Stimulated activated CD4-positive, alpha-beta T cell treated with anti-CD3 and anti-CD28 coated beads, Interleukin-1b, Interleukin-23, amount 100 ng/mL, for 1 hour (primary cell): ENCODE results near the gene RAPGEF3.

Experiments
- DNase-seq, 2 donors: peaks; one replicate each; pipeline ENCODE4 v3.0.0-alpha.2; 2020; ENCODE audit warnings: low read depth in 2 of 2

The RAPGEF3 gene

DNA sequence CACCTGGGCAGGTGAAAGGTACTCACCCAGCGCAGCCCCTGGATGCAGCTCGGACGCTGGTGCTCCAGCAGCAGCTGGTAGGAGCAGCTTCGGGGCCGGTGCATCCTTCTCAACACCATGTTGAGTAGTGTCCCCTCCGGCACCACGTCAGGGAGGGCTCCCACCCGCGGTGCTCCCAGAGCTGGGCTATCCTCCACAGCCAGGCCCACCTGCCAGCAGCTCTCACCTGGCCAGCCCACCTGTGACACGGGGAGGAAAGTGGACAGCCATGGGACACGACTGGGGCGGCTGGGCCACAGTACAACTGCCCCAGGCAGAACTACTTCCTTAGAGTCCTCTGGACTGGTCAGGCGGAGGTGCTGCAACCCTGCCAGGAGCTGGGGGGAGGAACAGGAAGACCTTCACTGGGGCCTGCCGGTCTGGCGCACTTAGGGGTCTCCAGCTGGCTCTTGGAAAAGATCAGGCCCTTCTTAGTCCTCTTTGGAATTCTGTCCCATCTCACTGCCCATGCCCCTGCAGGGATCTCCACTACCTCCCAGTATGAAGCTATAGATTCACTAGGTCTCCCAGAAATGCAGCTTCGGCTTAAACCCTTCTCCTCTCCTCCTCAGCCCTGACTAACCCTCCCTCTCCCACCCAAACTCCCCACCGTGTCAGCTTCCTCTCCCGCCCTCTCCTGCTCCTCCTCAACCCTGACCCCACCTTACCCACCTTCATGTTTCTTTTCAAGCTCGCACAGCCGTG, 668 bp downstream of the RAPGEF3 start:
- DNase-seq = no peak

DNA sequence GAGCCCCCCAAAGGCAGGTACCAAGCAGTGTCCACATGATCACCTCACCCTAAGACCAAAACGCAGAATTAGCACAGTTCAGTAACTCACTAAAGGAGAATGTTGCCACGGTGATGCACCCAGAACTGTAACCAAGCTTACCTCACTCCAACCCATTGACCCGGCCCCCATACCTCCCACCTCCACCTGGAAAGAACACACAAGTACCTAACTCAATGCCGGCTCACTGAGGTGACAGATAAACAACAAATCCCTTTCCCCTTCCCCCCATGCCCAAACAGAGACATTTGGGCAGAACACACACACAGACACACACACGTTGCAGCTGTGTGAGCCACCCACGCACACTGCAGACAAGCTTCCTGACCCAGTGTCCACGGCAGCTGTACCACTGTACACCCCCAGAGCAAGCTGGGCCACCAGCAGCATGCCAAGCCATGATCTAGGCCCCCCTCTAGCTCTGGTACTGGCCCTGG, 1.3 kb downstream of the RAPGEF3 start:
- DNase-seq = no peak

DNA sequence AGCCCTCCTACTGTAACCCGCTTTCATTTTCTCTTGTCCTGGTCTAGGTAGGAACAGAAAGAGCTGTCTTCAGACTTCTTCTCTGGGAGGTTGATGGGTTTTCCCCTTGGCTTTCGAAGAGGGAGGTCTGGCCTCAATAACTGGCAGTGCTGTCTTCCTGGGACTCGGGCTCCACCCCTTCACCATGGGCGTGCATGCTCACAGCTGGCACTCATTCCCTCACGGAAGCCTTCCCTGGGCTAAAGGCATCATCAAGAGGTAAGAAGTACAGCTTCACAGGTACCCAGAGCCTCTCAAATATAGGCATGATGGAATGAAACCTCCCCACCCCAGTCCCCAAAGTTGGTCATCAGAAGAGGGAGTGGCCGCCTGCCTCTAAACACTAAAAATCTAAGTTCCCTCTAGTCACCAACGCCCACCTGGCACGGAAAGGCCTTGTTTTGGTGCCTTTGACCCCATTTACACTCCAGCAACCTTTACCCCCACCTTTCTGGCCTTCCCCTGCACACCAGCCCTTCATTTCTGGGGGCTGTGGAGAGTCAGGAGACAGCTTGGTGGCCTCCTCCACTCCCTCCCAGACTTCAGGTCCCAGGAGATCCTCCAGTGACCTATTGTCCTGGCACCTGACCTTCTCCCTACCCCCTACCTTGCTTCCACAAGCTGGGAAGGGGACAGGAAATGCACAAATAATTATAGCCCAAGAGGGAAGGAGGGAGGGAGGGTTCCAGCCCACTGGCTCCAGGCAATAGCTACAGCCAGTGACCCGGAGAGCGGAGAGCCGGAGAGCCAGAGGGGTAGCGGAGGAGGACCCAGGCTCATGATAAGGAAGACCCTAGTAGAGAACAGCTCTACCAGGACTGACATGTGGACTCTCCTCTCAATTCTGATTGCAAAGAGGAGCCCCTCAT, 2.8 kb downstream of the RAPGEF3 start:
- no peak for DNase-seq

DNA sequence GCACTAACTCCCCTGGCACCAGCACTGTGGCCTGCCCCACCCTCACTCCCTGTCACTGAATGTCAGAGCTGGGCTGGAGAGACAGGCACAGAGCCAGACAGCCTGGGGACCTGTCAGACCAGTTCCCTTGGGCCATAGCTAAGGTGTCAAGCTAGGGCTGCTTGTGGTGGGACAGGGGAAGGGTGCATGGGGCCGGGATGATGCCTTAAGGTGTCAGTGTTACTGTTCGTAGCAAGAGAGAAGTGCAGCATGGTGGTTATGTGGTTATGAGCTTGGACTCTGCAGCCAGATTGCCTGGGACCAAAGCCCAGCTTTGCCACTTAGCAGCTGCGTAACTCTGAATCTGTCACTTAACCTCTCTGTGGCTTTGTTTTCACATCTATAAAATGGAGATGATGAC, 3.8 kb downstream of the RAPGEF3 start:
- DNase-seq = no peak

DNA sequence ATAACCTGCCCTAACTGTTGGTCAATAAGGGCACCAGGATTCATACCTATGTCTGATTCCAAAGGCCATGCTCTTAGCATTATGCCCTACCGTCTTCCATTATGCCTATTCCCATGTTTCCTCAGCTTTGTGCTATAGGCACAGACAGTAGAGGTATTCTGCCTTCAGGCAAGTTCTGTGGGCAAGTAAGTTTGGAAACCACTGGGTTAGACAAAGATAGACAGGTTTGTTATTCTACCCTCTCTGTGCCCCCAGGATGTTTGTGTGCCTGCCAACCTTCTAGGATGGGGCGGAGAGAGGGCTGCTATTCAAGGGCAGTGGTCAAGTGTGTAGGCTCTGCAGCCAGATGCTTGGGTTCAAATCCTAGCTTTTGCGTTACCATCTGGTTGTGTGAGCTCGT, 4.6 kb downstream of the RAPGEF3 start:
- no peak for DNase-seq

DNA sequence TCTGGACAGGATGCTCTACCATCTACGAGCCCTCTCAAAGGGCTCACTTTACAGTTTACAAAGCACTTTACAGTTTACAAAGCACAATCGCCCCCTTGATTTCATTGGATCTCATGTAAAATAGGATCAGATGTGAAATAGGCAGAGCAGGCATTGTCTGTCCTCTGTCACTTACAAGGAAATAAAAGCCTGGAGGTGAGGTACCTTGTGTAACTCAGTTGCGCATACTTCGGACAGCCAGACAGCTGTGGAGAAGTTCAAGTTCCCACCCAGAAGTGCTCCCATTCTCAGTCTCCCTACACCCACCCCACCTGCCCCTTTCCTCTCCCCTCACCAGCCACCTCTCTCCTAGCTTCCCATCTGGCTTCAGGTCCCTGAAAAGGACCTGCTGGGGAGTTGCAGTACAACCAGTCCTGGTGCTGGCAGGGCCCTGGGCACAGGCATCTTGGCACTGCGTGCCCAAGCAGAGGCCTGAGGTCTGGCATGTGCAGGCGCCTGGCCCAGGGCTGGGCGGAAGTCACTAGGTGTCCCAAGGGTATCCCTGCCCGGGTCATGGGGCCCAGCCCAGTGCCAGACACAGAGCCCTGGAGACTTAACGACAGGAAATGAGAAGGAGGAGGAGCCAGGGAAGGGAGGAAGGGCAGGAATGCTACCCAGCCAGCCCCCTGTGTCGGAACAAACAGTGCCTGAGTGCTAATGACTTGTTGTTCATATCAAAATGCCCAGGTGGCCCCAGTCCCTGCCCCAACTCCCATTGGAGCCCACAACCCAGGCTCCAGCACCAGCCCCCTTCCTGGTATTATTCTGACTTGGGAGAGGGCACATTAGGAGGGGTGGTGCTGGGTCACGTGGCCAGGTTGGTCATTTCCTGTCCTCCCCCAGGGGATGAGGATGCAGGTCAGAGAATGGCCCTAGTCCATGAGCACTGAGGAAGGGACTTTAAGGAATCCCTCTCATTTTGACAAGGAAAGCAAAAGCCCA, 5.4 kb downstream of the RAPGEF3 start:
- DNase-seq = no peak

DNA sequence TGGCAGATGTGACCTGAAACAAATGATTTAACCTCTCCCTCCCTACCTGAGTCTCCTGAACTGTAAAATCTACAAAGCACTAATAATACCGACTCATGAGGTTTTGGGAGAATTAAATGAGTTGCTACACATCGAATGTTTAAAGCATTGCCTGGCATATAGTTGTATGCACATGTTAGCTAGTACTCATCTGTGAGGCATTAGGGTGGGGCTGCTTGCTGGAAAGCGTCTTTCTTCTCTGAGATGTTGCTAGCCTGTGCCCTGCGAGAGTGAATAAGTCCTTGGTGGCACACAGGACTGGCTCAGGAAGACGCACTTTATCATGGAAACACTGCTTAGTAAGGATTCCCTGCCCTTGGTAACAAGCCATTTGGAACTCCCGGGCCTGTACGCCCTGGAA, 6.1 kb downstream of the RAPGEF3 start:
- no peak for DNase-seq

DNA sequence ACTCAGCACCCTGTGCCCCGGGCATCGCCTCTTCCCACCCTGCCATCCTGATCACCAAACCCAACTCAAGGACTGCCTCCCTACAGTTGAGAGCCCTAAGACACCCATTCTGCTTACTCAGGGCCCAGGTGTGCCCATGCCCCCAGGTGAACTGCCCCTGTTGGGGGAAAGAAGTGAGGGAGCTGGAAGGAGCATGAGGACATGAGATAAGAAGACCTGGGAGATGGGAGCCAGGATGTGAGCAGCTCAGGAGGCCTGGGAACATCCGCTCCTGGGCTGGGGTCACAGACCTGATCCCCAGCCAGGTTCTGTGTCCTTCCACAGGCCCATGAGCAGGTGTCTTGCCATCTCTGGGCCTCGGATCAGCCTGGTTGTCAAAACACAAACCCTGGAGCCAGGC, 6.6 kb downstream of the RAPGEF3 start:
- DNase-seq = no peak

DNA sequence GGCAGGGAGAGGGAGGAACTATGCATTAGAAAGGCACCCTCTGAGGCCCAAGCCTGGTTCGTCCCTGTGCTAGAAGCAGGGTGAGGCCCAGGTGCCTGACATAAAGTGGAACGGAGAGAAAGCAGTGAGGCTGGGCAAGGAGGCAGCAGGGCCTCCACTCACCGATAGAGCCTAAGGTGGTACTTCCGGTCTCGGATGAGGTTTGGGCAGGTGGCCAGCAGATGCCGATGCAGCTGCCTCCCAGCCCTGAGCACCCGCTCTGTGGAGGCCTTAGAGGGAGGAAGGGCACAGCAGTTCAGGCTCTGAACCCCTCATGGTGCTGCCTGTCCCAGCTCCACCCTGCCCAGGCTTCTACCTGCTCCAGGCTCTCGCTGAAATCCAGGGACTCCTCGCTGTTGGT, 7.1 kb downstream of the RAPGEF3 start:
- DNase-seq = no peak

DNA sequence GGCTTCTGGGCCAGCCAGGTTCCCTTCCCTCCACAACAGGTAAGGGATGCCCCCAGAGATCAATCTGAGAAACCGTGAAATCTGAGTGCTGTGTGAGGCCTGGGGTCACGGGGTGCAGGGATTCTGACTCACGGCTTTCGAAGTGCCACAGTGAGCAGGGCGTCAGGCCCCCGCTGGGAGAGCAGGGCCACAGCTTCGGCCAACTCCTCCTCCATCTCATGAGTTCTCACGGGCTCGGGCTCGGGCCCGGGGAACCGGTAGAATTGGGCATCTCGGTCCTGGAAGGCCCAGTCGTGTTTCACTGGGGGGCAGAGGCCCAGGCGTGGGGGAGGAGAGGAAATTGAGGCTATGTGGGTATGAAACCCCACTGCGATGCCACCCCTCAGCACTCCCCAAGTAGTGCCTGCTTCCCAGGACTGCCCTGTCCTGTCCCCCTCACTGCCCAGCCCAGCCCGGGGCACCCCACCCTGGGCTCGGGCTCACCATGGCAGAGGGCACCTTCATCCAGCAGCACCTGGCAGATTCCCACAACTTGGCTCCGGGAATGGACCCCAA, 7.7 kb downstream of the RAPGEF3 start:
- DNase-seq = no peak

DNA sequence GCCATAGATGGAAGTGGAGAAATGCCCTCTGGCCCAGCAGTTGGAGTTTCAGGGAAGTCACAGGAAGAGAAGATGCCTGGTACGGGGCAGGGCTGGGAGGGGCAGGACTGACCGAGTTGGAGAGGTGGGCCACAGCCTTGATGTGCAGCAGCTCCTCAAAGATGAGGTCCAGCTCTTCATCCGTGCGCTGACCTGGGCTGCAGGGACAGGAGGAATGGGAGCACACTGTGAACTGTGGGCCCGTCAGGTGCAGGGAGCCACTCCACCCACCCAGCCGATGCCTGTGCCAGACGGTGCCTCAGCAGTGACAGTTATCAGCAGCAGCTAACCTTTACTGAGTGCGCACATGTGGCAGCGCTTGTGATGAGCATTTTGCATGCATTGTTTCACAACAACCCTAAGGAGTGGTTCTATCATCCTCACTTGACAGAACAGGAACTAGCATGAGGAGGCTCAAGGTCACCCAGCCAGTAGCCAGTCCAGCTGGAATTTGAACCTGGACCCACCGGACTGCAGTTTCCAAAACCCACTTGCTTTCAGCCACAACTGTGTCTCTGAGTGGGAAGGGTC, 8.4 kb downstream of the RAPGEF3 start:
- no peak for DNase-seq

DNA sequence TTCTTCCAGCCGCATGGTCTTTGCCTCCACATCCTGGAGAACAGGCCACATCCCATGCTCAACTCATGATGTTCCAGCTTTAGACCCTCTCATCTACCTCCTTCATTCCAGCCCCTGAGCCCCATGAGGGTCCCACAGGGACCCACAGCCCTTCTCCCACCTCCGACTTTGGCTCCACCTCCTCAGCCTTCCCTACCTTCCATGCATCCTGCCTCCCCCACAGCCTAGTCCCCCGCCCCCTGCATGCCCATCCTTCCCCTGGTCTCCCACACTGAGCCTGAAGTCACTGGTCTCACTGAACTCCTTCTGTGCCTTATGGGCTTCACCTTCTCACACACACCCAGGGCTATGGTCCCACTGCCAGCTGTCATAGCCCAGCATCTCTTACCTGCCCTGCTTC, 9.8 kb downstream of the RAPGEF3 start:
- no peak for DNase-seq

DNA sequence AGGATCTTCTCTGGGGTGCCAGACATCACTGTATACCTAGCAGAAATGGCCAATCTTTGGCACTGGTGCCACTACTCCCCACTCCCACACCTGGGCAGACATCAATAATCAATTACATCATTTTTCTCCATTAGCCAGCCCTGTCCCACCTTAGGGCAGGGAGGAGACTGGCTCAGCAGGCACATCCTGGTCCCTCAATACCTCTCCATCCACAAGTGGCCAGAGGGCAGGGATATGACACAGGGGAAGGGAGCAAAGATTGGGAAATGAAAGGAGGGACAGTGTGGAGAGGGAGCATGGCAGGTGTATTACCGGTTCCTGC, 10.2 kb downstream of the RAPGEF3 start:
- DNase-seq = no peak

DNA sequence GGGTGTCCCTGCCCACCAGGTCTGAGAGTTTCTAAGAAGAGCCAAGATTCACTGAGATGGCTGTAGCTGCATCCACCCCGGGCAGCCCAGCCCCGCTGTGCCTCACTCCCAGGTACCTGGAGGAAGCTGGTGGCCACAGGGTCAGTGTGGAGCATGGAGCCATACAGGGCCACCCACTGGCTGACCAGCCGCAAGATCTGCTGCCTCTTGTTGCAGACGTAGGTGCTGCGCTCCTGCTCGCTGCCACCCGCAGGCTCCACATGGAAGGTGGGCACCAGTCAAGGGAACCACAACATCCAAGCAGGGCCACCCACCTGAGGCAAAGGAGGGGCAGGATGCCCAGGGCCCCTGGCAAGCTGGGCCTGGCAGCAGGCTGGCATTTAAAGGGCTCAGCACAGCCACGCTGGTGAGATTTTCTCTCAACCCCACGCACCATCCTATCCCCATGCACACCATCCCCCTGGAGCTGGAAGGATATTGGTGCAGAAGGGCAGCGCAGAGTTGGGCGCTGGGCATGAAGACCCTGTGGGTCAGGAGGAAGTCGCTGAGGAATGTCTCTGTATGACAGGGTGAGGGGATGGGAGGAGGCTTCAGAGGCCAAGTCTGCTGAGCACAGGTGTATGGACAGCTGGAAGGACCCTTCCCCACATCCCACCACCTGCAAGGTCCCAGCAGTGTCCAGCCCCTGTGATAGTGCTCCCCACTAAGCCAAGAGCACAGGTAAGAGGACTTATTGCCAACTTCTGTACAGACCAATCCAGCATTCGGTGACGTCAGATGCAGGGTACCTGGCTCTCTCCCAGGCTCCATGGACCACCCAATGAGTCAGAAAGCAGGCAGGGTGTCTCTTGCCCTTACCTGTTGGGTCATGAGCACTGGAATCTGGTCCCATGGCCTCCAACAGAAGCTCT, 10.8 kb downstream of the RAPGEF3 start:
- DNase-seq = no peak

DNA sequence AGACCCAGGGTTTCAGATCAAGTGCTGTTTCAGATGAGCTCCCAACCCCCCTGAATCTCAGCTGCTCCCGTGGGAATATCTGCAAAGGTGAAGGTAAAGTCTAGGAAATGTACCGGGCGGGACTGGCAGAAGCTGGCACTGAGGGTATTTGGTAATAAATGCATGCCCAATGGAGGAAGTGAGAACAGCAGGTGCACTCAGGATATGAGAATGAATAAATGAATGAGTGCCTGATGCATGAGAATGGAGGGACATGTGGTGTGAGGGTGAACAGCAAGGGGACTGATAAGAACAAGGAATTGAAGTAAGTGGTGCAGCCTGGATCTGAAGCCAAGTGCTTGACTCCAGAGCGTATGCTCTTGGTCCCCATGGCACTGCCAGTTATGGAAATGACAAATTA, 11.6 kb downstream of the RAPGEF3 start:
- DNase-seq = no peak

DNA sequence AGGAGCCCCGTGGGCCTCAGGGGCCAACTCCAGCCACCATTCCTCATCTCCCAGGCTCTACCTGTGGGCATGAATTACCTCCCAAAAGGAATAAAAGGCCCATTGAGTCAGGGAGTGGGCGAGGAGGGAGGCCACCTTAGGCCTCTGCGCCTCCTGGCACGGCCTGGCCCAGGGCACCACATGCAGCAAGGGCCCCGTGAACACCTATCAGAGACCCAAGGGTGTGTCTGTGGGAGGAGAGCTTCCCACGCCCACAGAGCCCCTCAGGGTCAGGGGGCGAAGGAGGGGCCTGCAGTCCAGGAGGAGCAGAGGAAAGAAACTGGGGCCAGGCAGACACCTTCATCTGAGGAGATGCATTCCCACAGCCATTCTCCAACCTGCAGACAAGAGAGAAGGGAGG, 12.2 kb downstream of the RAPGEF3 start:
- DNase-seq = no peak

DNA sequence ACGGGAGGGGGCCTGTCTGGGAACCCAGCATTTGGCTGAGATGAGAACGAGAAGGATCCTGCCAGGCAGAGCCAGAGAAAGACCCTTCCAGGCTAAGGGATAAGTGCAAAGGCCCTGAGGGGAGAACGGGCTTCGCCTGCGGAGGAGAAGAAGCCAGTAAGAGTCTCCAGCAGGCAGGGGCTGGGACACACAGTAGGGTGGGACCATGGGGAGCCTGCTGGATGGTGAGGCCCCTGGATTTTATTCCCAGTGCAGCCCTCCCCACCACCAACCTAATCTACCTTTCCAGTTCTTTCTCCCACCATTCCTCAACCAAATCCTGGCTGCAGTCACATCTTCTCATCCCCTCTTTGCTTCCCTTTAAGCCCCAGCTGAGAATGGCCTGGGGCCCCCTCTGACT, 12.6 kb downstream of the RAPGEF3 start:
- no peak for DNase-seq

DNA sequence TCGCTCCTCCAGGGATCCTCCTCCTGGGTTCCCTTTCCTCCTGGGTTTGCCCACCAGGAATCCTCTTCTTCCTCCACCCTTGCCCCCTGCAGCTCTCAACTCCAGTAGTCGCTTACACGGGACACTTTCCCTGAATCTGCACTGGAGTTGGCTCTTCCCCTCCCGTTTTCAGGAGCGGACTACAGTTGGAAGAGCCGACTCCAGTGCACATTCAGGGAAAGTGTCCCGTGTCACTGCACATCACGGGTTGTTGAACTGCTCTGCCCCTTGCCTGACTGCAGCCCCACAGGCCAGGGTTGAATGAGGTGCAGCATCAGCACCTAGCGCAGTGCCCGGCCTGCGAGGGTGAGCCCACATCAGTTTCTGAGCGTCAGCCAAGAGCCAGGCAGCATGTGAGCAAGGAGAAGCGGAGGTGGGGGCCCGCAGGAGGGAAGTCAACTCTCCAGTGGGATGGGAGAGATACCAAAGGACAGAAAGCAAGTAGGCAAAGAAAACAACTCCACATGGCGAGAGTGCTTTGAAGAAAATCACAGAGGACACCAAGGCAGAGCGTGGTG, 13.1 kb downstream of the RAPGEF3 start:
- no peak for DNase-seq

DNA sequence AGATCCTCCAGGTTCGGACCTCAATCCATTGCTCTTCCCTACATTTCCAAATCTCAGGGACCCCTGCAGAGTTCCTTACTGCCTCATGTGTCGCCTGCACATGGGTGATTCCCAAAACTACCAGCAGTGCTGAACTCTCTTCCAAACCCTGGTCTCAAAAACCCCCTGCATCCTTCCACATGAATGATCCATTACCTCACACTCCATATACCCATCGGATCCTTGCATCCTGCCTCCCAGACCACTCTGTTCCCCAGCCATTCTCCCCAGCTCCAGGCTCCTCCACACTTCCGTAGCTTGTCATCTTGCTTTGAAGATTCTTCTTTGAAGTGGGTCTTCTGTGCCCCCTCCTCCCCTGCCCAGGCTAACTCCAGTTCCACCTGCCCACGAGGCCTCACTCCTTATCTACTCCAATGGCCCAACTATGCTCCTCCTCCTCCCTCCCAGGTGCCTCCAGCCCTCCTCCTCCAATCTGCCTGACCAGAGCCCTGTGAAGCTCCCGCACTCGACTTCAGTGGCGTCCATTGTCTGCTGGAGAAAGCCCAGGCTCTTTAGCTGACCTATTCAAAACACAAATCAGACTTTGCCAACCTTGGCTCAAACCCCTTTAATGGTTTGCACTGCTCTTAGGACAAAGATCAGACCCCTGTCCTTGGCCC, 13.8 kb downstream of the RAPGEF3 start:
- DNase-seq = no peak
